H9 (cell line): Measurements from ENCODE around the gene RIIAD1. TPM values are rescaled to one million over a fixed set of nuclear protein-coding genes. Genes with fewer than 3 reads are reported as not detected.

Experiments
- DNase-seq: peaks from one replicate; pipeline ENCODE4 v3.0.0-alpha.2; 2017
- H2AFZ ChIP-seq: one replicate; pipeline ENCODE4 v1.6.1; 2013; ENCODE audit warnings: mild to moderate bottlenecking, low read length, control low read depth, moderate library complexity
- H2AK5ac ChIP-seq: 2 replicates; pipeline ENCODE4 v1.6.1; 2013; ENCODE audit warnings: low read length, control low read depth, mixed read lengths; ENCODE audit not compliant: insufficient read length
- H2BK120ac ChIP-seq: one replicate; pipeline ENCODE4 v1.6.1; 2013; ENCODE audit warnings: low read depth, mild to moderate bottlenecking, low read length, control low read depth, inconsistent platforms; ENCODE audit not compliant: poor library complexity, severe bottlenecking
- H2BK12ac ChIP-seq: 2 replicates; pipeline ENCODE4 v1.6.1; 2013; ENCODE audit warnings: low read length, control low read depth, mixed read lengths, low read depth; ENCODE audit not compliant: insufficient read length
- H2BK15ac ChIP-seq: 2 replicates; pipeline ENCODE4 v1.6.1; 2013; ENCODE audit warnings: low read depth, low read length, control low read depth
- H2BK20ac ChIP-seq: one replicate; pipeline ENCODE4 v1.6.1; 2013; ENCODE audit warnings: low read depth, mild to moderate bottlenecking, low read length, control low read depth, inconsistent platforms; ENCODE audit not compliant: poor library complexity, severe bottlenecking
- H2BK5ac ChIP-seq: 2 replicates; pipeline ENCODE4 v1.6.1; 2013; ENCODE audit warnings: low read length, control low read depth, mixed read lengths; ENCODE audit not compliant: insufficient read length
- H3K14ac ChIP-seq: 2 replicates; pipeline ENCODE4 v1.6.1; 2013; ENCODE audit warnings: low read length, control low read depth; ENCODE audit not compliant: insufficient read depth
- H3K18ac ChIP-seq: 2 replicates; pipeline ENCODE4 v1.6.1; 2013; ENCODE audit warnings: low read depth, mild to moderate bottlenecking, mixed read lengths, low read length, control low read depth; ENCODE audit not compliant: insufficient read length
- H3K23ac ChIP-seq: 2 replicates; pipeline ENCODE4 v1.6.1; 2013; ENCODE audit warnings: low read length, control low read depth, mixed read lengths, low read depth; ENCODE audit not compliant: insufficient read length
- H3K23me2 ChIP-seq: 2 replicates; pipeline ENCODE4 v1.6.1; 2013; ENCODE audit warnings: low read depth, mild to moderate bottlenecking, mixed read lengths, low read length, control low read depth; ENCODE audit not compliant: insufficient read length, poor library complexity, severe bottlenecking
- H3K27ac ChIP-seq: 2 replicates; pipeline ENCODE4 v1.5.1; 2013; ENCODE audit warnings: low read length, control low read depth, mixed read lengths, low read depth; ENCODE audit not compliant: insufficient read length
- H3K27me3 ChIP-seq: 2 replicates; pipeline ENCODE4 v1.6.1; 2013; ENCODE audit warnings: low read length, control low read depth, inconsistent platforms; ENCODE audit not compliant: insufficient read depth
- H3K4ac ChIP-seq: 2 replicates; pipeline ENCODE4 v1.6.1; 2013; ENCODE audit warnings: low read depth, mild to moderate bottlenecking, control low read depth, inconsistent platforms, low read length, moderate library complexity
- H3K4me1 ChIP-seq: 2 replicates; pipeline ENCODE4 v1.6.1; 2013; ENCODE audit warnings: low read length, control low read depth, inconsistent platforms; ENCODE audit not compliant: insufficient read depth
- H3K4me2 ChIP-seq: 2 replicates; pipeline ENCODE4 v1.6.1; 2013; ENCODE audit warnings: low read length, control low read depth, mixed read lengths; ENCODE audit not compliant: insufficient read length, insufficient read depth
- H3K56ac ChIP-seq: 2 replicates; pipeline ENCODE4 v1.6.1; 2013; ENCODE audit warnings: low read depth, mild to moderate bottlenecking, mixed read lengths, low read length, control low read depth; ENCODE audit not compliant: insufficient read length
- H3K79me1 ChIP-seq: 2 replicates; pipeline ENCODE4 v1.6.1; 2013; ENCODE audit warnings: low read depth, mild to moderate bottlenecking, moderate library complexity, low read length, control low read depth, inconsistent platforms; ENCODE audit not compliant: insufficient read depth, poor library complexity, severe bottlenecking
- H3K79me2 ChIP-seq: 2 replicates; pipeline ENCODE4 v1.6.1; 2013; ENCODE audit warnings: low read length, control low read depth, inconsistent platforms; ENCODE audit not compliant: insufficient read depth
- H3K9ac ChIP-seq: 2 replicates; pipeline ENCODE4 v1.6.1; 2013; ENCODE audit warnings: low read length, control low read depth, mixed read lengths; ENCODE audit not compliant: insufficient read length; ENCODE audit errors: extremely low read depth
- H3K9me3 ChIP-seq: one replicate; pipeline ENCODE4 v1.6.1; 2013; ENCODE audit warnings: low read depth, low read length, inconsistent platforms; ENCODE audit not compliant: control insufficient read depth
- H3T11ph ChIP-seq: one replicate; pipeline ENCODE4 v1.6.1; 2013; ENCODE audit warnings: mild to moderate bottlenecking, low read length, control low read depth, inconsistent platforms
- H4K20me1 ChIP-seq: one replicate; pipeline ENCODE4 v1.6.1; 2013; ENCODE audit not compliant: control insufficient read depth, insufficient read length, insufficient read depth
- H4K5ac ChIP-seq: 2 replicates; pipeline ENCODE4 v1.6.1; 2013; ENCODE audit warnings: low read depth, mild to moderate bottlenecking, mixed read lengths, low read length, control low read depth; ENCODE audit not compliant: insufficient read length
- H4K8ac ChIP-seq: replicated peaks from 2 replicates; pipeline ENCODE4 v1.6.1; 2013; ENCODE audit warnings: low read length, control low read depth, mixed read lengths, low read depth; ENCODE audit not compliant: insufficient read length
- H4K91ac ChIP-seq: 2 replicates; pipeline ENCODE4 v1.6.1; 2013; ENCODE audit warnings: low read depth, mild to moderate bottlenecking, moderate library complexity, mixed read lengths, low read length, control low read depth; ENCODE audit not compliant: insufficient read length
- H3K27ac Mint-ChIP-seq, 3 experiments: 2 replicates in 2 of 3; 3 replicates in 1 of 3; pipeline ENCODE4 v1.8.0; 2020 to 2021; ENCODE audit warnings: mixed read lengths in 3 of 3, mild to moderate bottlenecking in 1 of 3, moderate library complexity in 1 of 3
- H3K27me3 Mint-ChIP-seq: 2 replicates; pipeline ENCODE4 v1.8.0; 2021; ENCODE audit warnings: low read depth, mild to moderate bottlenecking, moderate library complexity, mixed read lengths
- H3K36me3 Mint-ChIP-seq, 3 experiments: 2 replicates in 2 of 3; 3 replicates in 1 of 3; pipeline ENCODE4 v1.8.0; 2020 to 2021; ENCODE audit warnings: low read depth in 3 of 3, mixed read lengths in 3 of 3; ENCODE audit not compliant: insufficient read depth in 1 of 3
- H3K4me1 Mint-ChIP-seq, 2 experiments: 2 replicates each; pipeline ENCODE4 v1.8.0; 2020; ENCODE audit warnings: mixed read lengths in 2 of 2
- H3K4me3 Mint-ChIP-seq, 2 experiments: 2 replicates in 1 of 2; 3 replicates in 1 of 2; pipeline ENCODE4 v1.8.0; 2020 to 2021; ENCODE audit warnings: mild to moderate bottlenecking in 2 of 2, mixed read lengths in 2 of 2, moderate library complexity in 1 of 2
- H3K9me3 Mint-ChIP-seq, 2 experiments: 2 replicates in 1 of 2; 3 replicates in 1 of 2; pipeline ENCODE4 v1.8.0; 2020; ENCODE audit warnings: mild to moderate bottlenecking in 2 of 2, mixed read lengths in 2 of 2, moderate library complexity in 1 of 2
- CTCF ChIP-seq: fragments of 200-600 bp; sonication (generic); conservative IDR thresholded peaks from 3 replicates; pipeline ENCODE4 v1.8.0; 2021; ENCODE audit warnings: antibody characterized with exemption, mild to moderate bottlenecking
- WGBS: extraction: QIAGEN DNeasy Blood & Tissue Kit; methylation state at CpG from one replicate; pipeline ENCODE4 v1.1.7; 2013; ENCODE audit warnings: missing lambda C conversion rate, low lambda C conversion rate, mixed read lengths; ENCODE audit not compliant: insufficient read length; ENCODE audit errors: extremely low coverage; 5-methylcytosine and 5-hydroxymethylcytosine counted together
- total RNA-seq: library from RNA; stranded (reverse); gene quantifications from 2 replicates; pipeline ENCODE4 v1.2.1, GENCODE V29; 2021

Gene RIIAD1
- total RNA-seq, 1 experiment from 2014 or later, result 1.4 TPM

- no peaks in the 10 kb centered on the region for H4K20me1 ChIP-seq
- H2AK5ac ChIP-seq, result no peak overlapping the region
- no peak for TF ChIP-seq CTCF
- H3K79me2 ChIP-seq, result no peaks in the 10 kb centered on the region
- no CpG with 5 or more reads among the region's 4 CpGs for WGBS
- no peak overlapping the region for H3K23ac ChIP-seq
- no peaks in the 10 kb centered on the region for H3K9me3 ChIP-seq
- no peaks in the 10 kb centered on the region for H3K9me3 Mint-ChIP-seq
- no peak overlapping the region for H3K27ac ChIP-seq
- no peak overlapping the region for H4K8ac ChIP-seq
- no peak overlapping the region for H3K27ac Mint-ChIP-seq
- no peak overlapping the region for H3K4ac ChIP-seq
- H3K36me3 Mint-ChIP-seq, result no peaks in the 10 kb centered on the region
- no peak overlapping the region for H2BK5ac ChIP-seq
- no peak overlapping the region for H3T11ph ChIP-seq
- no peaks in the 10 kb centered on the region for H3K79me1 ChIP-seq
- no peak overlapping the region for H2AFZ ChIP-seq
- no peak overlapping the region for H3K4me3 Mint-ChIP-seq
- no peak overlapping the region for H2BK15ac ChIP-seq
- no peak overlapping the region for H3K9ac ChIP-seq
- no peak for DNase-seq
- no peak overlapping the region for H2BK120ac ChIP-seq
- H3K4me2 ChIP-seq, result no peak overlapping the region
- no peak overlapping the region for H4K5ac ChIP-seq
- H3K4me1 Mint-ChIP-seq, result peaks cover 52 to 59% of the 10 kb centered on the region in 2 experiments
- peaks cover 21% of the 10 kb centered on the region for H3K23me2 ChIP-seq
- H3K56ac ChIP-seq, result no peak overlapping the region
- no peak overlapping the region for H3K18ac ChIP-seq
- peaks cover 70% of the 10 kb centered on the region for H3K27me3 Mint-ChIP-seq
- H4K91ac ChIP-seq, result no peak overlapping the region
- H3K14ac ChIP-seq, result no peak overlapping the region
- H2BK12ac ChIP-seq, result no peak overlapping the region
- H3K27me3 ChIP-seq, result peaks cover 24% of the 10 kb centered on the region; the same call in 1 of the 2 replicates
- 0 out of 2 replicates have a peak, but pooled peaks cover 6% of the 10 kb centered on the region for H3K4me1 ChIP-seq
- no peak overlapping the region for H2BK20ac ChIP-seq
Observed at GRCh38 chr1:151718666-151719065, 2.7 kb upstream of the RIIAD1 start.
